Measurements from ENCODE around the gene NDUFA11. TPM values are rescaled to one million over a fixed set of nuclear protein-coding genes. Genes with fewer than 3 reads are reported as not detected.
A peak's percentile ranks its signal among the peaks of the same experiment; 100 is the strongest.

The NDUFA11 gene
- total RNA-seq, 1 experiment from 2014 or later, result 244 TPM

- Histone ChIP-seq H3K4me3 (ENCODE audit: insufficient read depth, low read depth, low read length) (no peak overlapping the region), H3K27me3 (ENCODE audit: control insufficient read depth, insufficient read depth, low read length) (no peaks in the 10 kb centered on the region), H3K36me3 (replicated peaks; ENCODE audit: control insufficient read depth, insufficient read depth, low read length) (peaks cover 39% of the 10 kb centered on the region)
- no peak for DNase-seq
Measured at GRCh38 chr19:5922161-5922545, 18.6 kb upstream of the NDUFA11 start.

DNA sequence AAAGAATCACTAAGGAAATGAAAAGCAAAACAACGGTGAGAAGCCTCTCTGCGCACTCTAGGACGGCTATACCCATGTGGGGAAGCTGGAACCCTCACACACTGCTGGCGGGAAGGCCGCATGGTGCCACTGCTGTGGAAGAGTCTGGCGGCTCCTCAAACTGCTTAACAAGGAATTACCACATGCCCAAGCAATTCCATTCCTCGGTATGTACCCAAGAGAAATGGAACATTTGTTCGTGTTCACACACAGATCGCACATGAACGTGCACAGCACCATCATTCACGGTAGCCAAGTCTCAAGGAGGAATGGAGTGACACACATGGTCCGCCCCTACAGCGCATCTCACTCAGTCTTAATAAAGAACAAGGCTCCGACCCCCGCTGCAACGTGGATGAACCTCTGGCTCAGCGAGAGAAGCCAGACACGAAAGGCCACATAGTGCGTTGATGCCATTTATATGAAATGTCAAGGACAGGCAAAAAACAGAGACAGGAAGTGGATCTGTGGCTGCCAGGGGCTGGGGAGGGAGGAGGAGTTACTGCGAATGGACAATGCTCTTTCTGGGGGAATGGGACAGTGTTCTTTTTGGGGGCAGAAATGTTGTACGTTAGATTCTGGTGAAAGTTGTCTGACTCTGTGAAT lies 18.0 kb upstream of the NDUFA11 start:
- Histone ChIP-seq H3K27me3 (ENCODE audit: control insufficient read depth, insufficient read depth, low read length) (no peaks in the 10 kb centered on the region), H3K36me3 (replicated peaks; ENCODE audit: control insufficient read depth, insufficient read depth, low read length) (peaks cover 35% of the 10 kb centered on the region), H3K4me3 (ENCODE audit: insufficient read depth, low read depth, low read length) (no peak overlapping the region)
- no peak for DNase-seq

- peaks cover 21% of the 10 kb centered on the region for H3K36me3 ChIP-seq (replicated peaks; ENCODE audit: control insufficient read depth, insufficient read depth, low read length)
Measured at GRCh38 chr19:5918463-5919079, 15.0 kb upstream of the NDUFA11 start.

GRCh38 chr19:5917431-5918107 lies 14.0 kb upstream of the NDUFA11 start:
- peaks cover 19% of the 10 kb centered on the region for H3K36me3 ChIP-seq (replicated peaks; ENCODE audit: control insufficient read depth, insufficient read depth, low read length)
- no peak for DNase-seq
- H3K27me3 ChIP-seq (ENCODE audit: control insufficient read depth, insufficient read depth, low read length), result no peaks in the 10 kb centered on the region
- H3K4me3 ChIP-seq (ENCODE audit: insufficient read depth, low read depth, low read length), result no peak overlapping the region

More at GRCh38 chr19:5918463-5919079, 15.0 kb upstream of the NDUFA11 start:
- DNase-seq, result no peak
- Histone ChIP-seq H3K4me3 (ENCODE audit: insufficient read depth, low read depth, low read length) (no peak overlapping the region), H3K27me3 (ENCODE audit: control insufficient read depth, insufficient read depth, low read length) (no peaks in the 10 kb centered on the region)

GRCh38 chr19:5916181-5916708 lies 12.7 kb upstream of the NDUFA11 start:
- Histone ChIP-seq H3K36me3 (replicated peaks; ENCODE audit: control insufficient read depth, insufficient read depth, low read length) (peaks cover 16% of the 10 kb centered on the region), H3K4me3 (ENCODE audit: insufficient read depth, low read depth, low read length) (no peak overlapping the region), H3K27me3 (ENCODE audit: control insufficient read depth, insufficient read depth, low read length) (no peaks in the 10 kb centered on the region)
- no peak for DNase-seq

DNA sequence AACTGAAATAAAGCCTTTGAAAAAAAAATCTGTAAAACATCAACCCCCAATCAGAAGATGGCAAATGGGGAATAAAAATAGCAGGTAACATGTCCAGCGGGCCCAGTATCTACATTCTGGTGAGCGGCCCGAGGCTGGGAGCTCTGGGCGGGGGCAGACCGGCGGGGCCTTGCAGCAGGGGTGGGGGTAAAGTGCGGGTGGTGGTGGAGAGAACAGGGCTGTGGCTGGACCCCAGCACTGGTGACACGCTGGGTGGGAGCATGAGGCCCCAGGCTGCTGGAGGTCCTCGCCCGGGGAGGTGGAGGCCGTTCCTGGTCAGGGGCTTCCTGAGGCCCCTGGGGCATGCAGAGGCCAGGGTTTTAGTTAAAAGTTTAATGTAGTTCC lies 12.2 kb upstream of the NDUFA11 start:
- no peaks in the 10 kb centered on the region for H3K27me3 ChIP-seq (ENCODE audit: control insufficient read depth, insufficient read depth, low read length)
- peaks cover 16% of the 10 kb centered on the region for H3K36me3 ChIP-seq (replicated peaks; ENCODE audit: control insufficient read depth, insufficient read depth, low read length)
- no peak for DNase-seq
- no peak overlapping the region for H3K4me3 ChIP-seq (ENCODE audit: insufficient read depth, low read depth, low read length)

DNA sequence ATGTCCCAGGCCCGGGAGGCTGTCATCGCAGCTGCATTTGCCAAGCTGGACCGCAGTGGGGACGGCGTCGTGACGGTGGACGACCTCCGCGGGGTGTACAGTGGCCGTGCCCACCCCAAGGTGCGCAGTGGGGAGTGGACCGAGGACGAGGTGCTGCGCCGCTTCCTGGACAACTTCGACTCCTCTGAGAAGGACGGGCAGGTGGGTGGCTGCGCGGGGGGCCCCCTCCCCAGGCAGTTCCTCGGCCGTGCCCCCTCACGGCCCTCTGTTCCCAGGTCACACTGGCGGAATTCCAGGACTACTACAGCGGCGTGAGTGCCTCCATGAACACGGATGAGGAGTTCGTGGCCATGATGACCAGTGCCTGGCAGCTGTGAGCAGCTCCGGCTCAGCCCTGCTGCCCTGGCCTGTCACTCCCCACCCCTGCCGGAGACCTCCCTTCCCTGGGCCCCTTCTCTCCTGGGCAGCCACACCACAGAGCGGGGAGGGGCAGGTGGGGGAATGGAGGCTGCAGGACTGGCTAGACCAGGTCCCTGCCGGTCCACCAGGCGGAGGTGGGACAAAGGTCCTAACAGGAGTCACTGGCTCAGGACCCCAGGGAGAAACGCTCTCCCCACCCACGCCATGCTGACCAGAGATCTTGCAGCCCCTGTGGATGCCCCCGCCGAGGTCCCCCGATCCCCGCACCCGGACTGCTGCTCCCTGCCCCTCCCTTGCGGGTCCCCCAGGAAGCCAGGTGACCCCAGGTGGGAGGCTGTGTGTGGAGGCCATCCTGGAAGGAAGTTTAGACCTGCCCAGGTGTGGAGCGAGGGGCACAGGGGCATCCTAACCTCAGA lies 11.6 kb upstream of the NDUFA11 start:
- H3K4me3 ChIP-seq (ENCODE audit: insufficient read depth, low read depth, low read length), result no peak overlapping the region
- H3K36me3 ChIP-seq (replicated peaks; ENCODE audit: control insufficient read depth, insufficient read depth, low read length), result peaks cover 14% of the 10 kb centered on the region
- peak; percentile 67 for DNase-seq
- no peaks in the 10 kb centered on the region for H3K27me3 ChIP-seq (ENCODE audit: control insufficient read depth, insufficient read depth, low read length)

DNA sequence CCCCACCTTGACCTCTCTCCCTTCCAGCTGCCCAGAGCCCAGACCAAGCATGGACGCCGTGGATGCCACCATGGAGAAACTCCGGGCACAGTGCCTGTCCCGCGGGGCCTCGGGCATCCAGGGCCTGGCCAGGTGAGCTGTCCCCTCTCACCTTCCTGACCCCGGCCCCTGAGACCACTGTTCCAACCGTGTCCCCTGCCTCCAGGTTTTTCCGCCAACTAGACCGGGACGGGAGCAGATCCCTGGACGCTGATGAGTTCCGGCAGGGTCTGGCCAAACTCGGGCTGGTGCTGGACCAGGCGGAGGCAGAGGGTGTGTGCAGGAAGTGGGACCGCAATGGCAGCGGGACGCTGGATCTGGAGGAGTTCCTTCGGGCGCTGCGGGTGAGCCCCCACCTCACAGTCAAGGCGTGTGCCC lies 10.8 kb upstream of the NDUFA11 start:
- no peaks in the 10 kb centered on the region for H3K27me3 ChIP-seq (ENCODE audit: control insufficient read depth, insufficient read depth, low read length)
- no peak overlapping the region for H3K4me3 ChIP-seq (ENCODE audit: insufficient read depth, low read depth, low read length)
- no peak for DNase-seq
- peaks cover 12% of the 10 kb centered on the region for H3K36me3 ChIP-seq (replicated peaks; ENCODE audit: control insufficient read depth, insufficient read depth, low read length)

GRCh38 chr19:5913739-5914357 lies 10.3 kb upstream of the NDUFA11 start, which contains the start of gene CAPS:
Gene CAPS (plus strand): TSS chr19:5914254. CDS start chr19:5914407, 153 bp downstream.
- Histone ChIP-seq H3K4me3 (ENCODE audit: insufficient read depth, low read depth, low read length) (no peak within 1 kb of the TSS), H3K27me3 (ENCODE audit: control insufficient read depth, insufficient read depth, low read length) (no peaks in the 10 kb centered on the region), H3K36me3 (replicated peaks; ENCODE audit: control insufficient read depth, insufficient read depth, low read length) (peaks cover 9% of the 10 kb centered on the region)
- DNase-seq, result no peak

GRCh38 chr19:5911366-5911765 lies 7.8 kb upstream of the NDUFA11 start:
- DNase-seq, result no peak
- Histone ChIP-seq H3K36me3 (replicated peaks; ENCODE audit: control insufficient read depth, insufficient read depth, low read length) (no peaks in the 10 kb centered on the region), H3K4me3 (ENCODE audit: insufficient read depth, low read depth, low read length) (no peak overlapping the region), H3K27me3 (ENCODE audit: control insufficient read depth, insufficient read depth, low read length) (no peaks in the 10 kb centered on the region)

- Histone ChIP-seq H3K36me3 (replicated peaks; ENCODE audit: control insufficient read depth, insufficient read depth, low read length) (no peaks in the 10 kb centered on the region), H3K27me3 (ENCODE audit: control insufficient read depth, insufficient read depth, low read length) (no peaks in the 10 kb centered on the region), H3K4me3 (ENCODE audit: insufficient read depth, low read depth, low read length) (no peak overlapping the region)
- DNase-seq, result no peak
Measured at GRCh38 chr19:5910638-5910907, 7.0 kb upstream of the NDUFA11 start.

DNA sequence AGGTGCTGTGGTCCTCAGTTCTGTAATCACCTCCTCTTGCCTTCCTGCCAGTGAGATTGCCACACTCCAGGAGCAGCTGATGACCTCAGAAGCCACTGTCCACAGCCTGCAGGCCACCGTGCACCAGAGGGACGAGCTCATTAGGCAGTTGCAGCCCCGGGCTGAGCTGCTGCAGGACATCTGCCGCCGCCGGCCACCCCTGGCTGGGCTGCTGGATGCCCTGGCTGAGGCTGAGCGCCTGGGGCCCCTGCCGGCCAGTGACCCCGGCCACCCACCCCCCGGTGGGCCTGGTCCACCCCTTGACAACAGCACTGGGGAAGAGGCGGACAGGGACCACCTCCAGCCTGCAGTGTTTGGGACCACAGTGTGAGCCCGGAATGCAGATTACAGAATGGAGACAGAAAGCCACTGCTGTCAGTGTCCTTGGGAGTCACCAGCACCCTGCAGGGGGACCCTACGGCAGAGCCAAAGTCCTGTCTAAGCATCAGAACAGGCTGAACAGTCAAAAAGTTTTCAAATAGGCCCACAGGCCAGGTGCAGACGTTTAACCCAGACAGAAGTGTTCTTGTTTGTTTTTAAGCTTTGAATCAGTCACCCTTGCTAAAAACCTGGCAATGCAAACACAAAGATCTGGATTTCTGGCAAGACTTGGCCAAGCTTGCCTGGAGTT lies 5.3 kb upstream of the NDUFA11 start:
- no peak for DNase-seq
- no peak overlapping the region for H3K4me3 ChIP-seq (ENCODE audit: insufficient read depth, low read depth, low read length)

DNA sequence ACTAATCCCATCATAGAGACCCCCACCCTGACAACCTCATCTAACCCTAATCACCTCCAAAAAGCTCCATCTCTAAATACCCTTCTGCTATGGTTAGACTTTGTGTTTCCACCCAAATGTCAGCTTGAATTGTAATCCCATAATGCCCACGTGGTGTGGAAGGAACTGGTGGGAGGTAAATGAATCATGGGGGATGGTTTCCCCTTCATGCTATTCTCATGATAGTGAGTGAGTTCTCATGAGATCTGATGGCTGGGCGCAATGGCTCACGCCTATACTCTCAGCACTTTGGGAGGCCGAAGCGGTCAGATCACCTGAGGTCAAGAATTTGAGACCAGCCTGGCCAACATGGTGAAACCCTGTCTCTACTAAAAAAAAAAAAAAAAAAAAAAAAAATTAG lies 3.7 kb upstream of the NDUFA11 start:
- DNase-seq, result no peak
- no peak overlapping the region for H3K4me3 ChIP-seq (ENCODE audit: insufficient read depth, low read depth, low read length)
- no peaks in the 10 kb centered on the region for H3K36me3 ChIP-seq (replicated peaks; ENCODE audit: control insufficient read depth, insufficient read depth, low read length)
- H3K27me3 ChIP-seq (ENCODE audit: control insufficient read depth, insufficient read depth, low read length), result no peaks in the 10 kb centered on the region

More for the DNA sequence above, 5.3 kb upstream of the NDUFA11 start:
- Histone ChIP-seq H3K36me3 (replicated peaks; ENCODE audit: control insufficient read depth, insufficient read depth, low read length) (no peaks in the 10 kb centered on the region), H3K27me3 (ENCODE audit: control insufficient read depth, insufficient read depth, low read length) (no peaks in the 10 kb centered on the region)

Data from H7 (cell line).